Retinal pigment epithelial cell (primary cell): Measurements from ENCODE around the gene OSMR.
A peak's percentile ranks its signal among the peaks of the same experiment; 100 is the strongest.
"Not testable (repeated sequence)": the region's sequence is repeated elsewhere in the genome, so short reads cannot be mapped to it uniquely, and the experiment has no call there.

Experiments
- DNase-seq: peaks from one replicate; pipeline ENCODE4 v3.0.0-alpha.2; 2010; ENCODE audit warnings: low read depth
- H3K4me3 ChIP-seq: 2 replicates; pipeline ENCODE4 v1.5.1; 2011; ENCODE audit warnings: mild to moderate bottlenecking, low read length, control low read depth, moderate library complexity
- CTCF ChIP-seq: conservative IDR thresholded peaks from 2 replicates; pipeline ENCODE4 v1.5.1; 2011; ENCODE audit warnings: low read depth, low read length, control low read depth, inconsistent platforms

The OSMR gene

GRCh38 chr5:38846379-38847011, 683 bp downstream of the OSMR start:
- no peak for TF ChIP-seq CTCF
- DNase-seq, result no peak
- peak overlapping the region; percentile 78 for H3K4me3 ChIP-seq

GRCh38 chr5:38847559-38848347, 1.9 kb downstream of the OSMR start:
- DNase-seq, result no peak
- no peak for TF ChIP-seq CTCF
- H3K4me3 ChIP-seq, result peak overlapping the region; percentile 78

DNA sequence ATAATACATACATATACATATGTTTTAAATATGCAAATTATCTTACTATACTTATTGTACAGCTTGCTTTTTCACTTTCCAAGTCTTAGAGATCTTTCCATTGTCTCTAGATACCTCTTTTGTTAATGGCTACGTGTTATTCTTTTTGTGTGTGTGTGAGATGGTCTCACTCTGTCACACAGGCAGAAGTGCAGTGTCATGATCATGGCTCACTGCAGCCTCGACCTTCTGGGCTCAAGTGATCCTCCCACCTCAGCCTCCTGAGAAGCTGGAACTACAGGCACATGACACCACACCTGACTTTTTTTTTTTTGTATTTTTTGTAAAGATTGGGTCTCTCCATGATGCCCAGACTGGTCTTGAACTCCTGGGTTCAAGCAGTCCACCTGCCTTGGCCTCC, 2.8 kb downstream of the OSMR start:
- no peak for TF ChIP-seq CTCF
- DNase-seq, result no peak
- H3K4me3 ChIP-seq, result no peak overlapping the region

GRCh38 chr5:38851640-38852039, 5.8 kb downstream of the OSMR start:
- not testable (repeated sequence) for H3K4me3 ChIP-seq, DNase-seq

DNA sequence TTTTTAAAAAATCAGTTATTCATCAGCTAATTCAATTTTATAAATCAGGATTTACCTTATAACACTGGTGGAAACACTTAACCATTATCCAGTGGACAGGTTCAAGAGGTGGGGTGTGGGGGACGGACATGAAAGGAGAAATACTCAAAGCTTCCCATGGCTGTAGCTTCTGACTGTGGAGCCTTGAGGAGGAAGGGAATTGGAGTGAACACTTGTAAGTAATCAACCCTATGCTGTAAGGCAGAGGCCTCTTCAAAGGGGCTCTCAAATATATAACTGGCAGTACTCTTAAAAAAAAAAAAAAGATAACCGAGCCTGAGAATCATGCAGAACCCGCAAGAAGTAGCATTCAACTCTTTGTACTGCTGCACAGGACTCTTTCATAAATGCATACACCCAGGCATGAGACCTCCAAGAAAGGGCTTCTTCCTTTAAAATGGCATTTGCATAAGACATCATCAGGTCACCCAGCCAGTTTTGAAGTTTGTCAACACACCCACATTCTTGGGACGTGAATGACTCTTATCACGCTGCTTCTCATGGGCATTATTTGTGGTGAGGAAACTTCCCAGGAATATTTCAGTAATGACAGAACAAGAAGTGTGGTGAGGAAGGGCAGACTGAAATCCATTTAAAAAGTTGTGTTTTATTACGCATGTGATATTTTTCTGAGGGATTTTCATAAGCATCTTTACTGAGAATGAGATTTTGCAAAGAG, 8.1 kb downstream of the OSMR start:
- no peak overlapping the region for H3K4me3 ChIP-seq
- peak; percentile 77 for DNase-seq
- no peak for TF ChIP-seq CTCF

DNA sequence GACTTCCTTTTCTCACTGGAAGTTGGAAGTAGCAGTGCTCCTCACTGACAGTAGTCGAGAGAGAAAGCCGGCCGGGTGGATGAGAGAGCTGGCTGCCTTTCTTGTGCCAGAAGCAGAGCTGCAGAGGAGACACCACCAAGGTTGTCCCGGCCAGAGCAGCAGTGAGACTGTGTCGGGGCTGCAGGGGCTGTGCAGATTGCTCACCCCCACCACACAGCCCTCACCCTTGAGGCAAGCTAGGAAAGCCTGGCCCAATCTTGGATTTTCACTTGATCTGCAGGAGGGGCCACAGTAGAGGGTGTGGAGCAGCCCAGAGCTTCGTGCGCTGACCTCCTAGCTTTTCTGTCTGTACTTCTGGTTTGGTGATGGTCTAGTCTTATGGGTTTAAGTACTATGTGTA, 9.1 kb downstream of the OSMR start:
- H3K4me3 ChIP-seq, result no peak overlapping the region
- TF ChIP-seq CTCF, result no peak
- no peak for DNase-seq

GRCh38 chr5:38856660-38857059, 10.8 kb downstream of the OSMR start:
- DNase-seq, result no peak
- no peak overlapping the region for H3K4me3 ChIP-seq
- no peak for TF ChIP-seq CTCF
